Hepatocyte (in vitro differentiated cells): ENCODE data around the gene AUTS2.

Source experiments
- CTCF ChIP-seq: fragments of 200-600 bp; sonication (generic); IDR thresholded peaks from 2 replicates; pipeline ENCODE4 v1.5.1; 2016; ENCODE audit warnings: antibody characterized with exemption, mild to moderate bottlenecking; ENCODE audit not compliant: poor library complexity
- EZH2phosphoT487 ChIP-seq: fragments of 200-600 bp; sonication (generic); IDR thresholded peaks from one replicate; pipeline ENCODE4 v1.6.1; 2018; ENCODE audit warnings: antibody characterized with exemption, mild to moderate bottlenecking, low read depth, moderate library complexity; ENCODE audit not compliant: unreplicated experiment, severe bottlenecking

GRCh38 chr7:70646536-70647248 lies 1048.4 kb downstream of the AUTS2 start:
- TF ChIP-seq CTCF, result no peak
- no peak for TF ChIP-seq EZH2phosphoT487
